HG03066 (cell line): ENCODE measurements around the gene USP35.
A peak's percentile ranks its signal among the peaks of the same experiment; 100 is the strongest.
"Not testable (repeated sequence)": the region's sequence is repeated elsewhere in the genome, so short reads cannot be mapped to it uniquely, and the experiment has no call there.

Experiments
- ATAC-seq: cut with Tn5 transposase; IDR thresholded peaks from one replicate; pipeline ENCODE4 v1.9.1; 2021; ENCODE audit warnings: low read depth; ENCODE audit not compliant: unreplicated experiment

USP35 gene

DNA sequence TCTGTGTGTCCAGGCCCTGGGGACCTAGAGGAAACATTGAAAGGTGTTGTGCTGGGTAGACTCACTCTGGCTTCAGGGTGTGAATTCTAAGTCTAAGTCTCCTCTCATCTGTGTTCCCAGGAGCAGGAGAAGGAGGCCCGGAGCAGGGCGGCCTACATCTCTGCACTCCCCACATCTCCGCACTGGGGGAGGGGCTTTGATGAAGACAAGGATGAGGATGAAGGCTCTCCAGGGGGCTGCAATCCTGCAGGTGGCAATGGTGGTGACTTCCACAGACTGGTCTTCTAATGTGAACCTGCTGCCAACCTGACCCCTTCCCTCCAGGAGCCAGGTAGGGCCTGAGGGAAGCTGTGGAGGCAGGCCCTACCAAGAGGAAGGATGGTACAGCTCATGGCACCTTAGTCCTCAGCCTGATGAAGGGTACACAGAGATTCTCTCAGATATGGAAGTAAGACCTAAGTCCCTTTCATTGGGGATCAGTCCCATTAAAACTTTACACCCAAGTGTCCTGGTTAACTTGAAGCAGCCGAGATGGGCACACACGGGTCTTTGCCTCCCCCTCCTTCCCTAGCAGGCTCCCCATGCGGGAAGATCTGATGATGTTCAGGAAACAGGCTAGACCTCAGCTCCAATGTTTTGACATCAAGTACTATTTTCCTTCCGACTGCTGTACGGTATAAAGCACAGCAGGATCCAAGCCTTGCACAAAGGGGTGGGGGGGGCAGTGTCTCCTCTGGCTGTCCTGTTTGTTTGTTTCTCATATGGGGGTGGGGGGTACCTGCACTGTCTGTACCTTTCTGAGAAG, 25.0 kb downstream of the USP35 start:
- no peak for ATAC-seq

DNA sequence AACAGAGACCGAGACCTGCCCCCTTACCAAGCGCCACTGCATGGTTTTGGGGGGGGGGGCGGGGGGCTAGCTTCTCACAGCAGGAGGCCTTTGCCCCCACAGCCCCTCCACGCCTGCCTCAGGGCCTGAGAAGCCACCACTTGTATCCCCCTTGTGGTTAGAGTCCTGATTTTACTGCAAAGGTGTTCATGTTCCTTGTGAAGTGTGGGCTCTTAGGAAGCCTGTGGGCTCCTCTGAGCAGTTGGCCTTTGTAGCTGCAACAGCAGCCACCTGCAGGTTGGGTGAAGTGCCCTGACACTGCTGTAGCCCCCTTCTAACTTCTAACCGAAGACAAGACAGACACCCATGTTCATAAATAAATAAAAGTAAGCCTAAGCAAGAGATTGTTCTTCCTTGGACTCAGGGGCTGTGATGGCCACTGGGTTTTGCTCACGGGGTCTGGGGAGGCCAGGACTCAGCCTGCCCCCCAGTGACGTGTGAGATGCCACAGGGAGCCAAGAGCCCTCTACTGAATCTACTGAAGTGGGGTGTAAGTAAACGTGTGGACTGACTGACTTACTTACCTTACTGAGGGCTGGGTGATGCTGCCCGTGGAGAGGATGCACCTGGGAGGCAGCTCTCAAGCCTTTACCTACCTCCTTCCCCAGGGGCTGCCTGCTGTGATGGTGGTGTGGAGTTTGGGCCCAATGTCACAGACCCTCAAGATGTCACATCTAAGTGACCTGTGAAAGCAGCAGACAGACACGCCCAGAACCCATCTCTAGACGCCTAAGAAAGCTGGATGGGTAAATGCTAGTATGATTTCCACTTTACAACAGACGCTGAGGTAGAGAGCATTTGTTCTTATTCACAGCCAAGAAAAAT, 25.8 kb downstream of the USP35 start:
- ATAC-seq, result no peak

DNA sequence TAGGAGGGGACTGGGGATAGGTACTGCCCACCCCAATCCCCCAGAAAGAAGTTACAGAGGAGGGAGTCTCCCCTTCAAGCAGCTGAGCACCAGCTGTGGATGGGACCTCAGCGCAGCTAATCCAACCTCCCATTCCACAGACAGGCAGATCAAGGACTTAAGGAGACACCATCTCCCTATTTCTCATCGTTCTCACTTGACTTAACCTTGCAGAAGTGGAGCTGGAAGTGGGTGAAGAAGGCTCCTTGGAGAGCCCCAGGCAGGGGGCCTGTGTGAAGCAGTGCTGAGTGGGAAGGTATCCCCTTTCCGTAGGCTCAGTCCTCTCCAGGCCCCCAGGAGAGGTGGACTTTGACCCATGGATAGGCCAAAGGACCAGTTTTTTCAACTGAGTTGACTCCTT, 27.3 kb downstream of the USP35 start:
- no peak for ATAC-seq

DNA sequence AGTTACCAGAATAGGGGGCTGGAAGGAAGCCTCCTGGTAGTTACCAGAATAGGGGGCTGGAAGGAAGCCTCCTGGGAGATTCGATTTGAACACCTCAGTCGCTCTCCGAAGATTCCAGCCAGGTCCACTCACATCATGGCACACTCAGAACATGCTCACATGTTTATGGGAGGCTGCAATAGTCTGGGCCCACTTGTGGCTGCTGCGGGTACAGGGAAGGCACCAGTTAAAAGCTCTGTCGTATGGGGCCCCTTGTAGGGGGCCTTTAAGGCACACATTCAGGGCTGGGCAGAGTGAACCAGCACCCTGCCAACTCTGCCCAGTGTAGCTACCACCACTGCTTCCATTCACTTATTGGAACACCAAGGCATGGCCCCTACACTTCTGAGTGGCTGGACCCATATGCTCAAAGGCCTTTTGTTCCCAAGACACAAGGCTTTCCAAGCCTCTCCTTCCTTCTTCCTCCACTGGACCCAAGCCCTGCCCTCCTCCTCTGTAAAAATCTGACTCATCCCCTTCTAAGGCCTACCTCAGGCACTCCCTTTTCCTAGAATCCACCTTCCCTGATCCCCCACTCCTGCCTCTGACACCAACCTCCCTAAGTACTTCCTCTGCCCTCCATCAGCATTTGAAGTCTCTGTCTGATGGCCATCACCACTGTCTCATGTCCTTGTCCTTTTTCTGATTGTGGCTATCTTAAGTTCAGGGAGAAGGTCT, 28.0 kb downstream of the USP35 start:
- no peak for ATAC-seq

DNA sequence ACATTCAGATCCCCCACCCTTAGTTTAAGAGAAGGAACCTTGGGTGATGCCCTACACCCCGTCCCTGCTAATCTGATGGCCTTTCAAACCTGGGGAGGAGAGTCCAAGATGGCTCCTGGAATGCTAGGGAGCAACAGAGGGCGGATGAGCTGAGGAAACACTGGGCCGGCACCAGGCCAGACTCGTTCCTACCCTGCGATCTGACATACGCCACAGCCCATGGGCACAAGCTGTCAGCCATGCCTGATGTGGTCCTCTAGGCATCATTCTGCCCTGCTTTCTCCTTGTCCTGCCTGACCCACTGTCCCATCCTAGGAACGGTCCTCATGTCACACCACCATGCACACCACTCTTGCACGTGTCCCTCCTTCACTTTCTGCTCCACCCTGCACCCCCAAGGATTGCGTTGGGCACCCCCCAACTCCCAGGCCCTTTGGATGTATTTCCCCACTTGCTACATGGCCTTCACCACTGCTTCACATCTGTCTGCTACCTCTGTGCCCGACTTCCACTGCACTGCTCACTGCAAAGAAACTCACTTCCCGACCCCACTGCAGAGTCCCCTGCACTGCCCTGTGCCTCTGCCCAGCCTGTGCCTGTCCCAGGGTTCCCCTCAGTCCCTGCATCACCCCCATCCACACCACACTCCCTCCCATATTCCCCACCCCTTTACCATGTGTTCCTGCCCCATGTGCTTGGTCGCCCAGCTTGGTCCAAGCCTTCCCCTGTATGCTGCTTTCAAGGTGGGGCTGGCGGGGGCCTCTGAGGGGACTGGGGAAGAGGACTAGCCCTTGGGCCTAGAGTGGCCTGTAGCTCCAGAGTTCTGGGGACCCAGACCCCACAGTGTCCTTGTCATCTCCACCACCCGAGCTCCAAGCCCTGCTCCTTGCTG, 29.2 kb downstream of the USP35 start:
- ATAC-seq, result no peak

DNA sequence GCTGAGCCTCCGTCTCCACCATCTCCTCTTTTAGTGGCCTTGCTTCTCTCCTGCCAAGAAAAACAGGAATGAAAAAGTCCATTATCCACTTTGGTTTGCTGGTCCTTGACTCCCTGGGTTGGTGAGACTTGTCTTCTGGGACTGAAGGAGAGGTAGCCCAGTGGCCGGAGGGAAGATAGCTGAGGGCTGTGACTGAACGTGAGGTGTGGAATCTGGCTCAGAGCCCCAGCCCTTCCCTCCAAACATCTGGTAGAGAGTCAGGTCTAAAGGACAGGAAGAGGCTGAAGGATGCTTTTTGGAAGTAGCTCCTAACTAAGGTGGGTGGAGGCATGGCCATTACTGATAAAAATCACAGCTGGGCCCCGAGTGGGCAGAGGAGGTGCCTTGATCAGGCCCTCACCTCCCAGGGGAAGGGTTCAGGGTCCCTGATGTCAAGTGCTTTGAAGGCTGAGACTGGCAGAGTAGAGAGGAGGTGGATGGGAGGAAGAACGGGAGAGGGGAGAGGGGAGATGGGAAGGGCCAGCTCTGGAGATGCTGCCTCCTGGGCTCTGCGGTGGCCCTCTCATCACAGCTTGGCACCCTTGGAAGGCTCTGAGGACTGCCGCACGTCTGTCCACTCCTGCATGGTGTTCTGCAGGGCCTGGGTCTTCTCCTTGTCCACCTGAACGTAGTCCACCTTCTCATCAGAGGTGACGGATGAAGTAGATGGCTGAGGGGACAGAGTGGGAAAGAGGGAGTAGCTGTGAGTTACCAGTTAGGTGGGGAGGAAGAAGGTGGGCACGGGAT, 30.2 kb downstream of the USP35 start:
- no peak for ATAC-seq

DNA sequence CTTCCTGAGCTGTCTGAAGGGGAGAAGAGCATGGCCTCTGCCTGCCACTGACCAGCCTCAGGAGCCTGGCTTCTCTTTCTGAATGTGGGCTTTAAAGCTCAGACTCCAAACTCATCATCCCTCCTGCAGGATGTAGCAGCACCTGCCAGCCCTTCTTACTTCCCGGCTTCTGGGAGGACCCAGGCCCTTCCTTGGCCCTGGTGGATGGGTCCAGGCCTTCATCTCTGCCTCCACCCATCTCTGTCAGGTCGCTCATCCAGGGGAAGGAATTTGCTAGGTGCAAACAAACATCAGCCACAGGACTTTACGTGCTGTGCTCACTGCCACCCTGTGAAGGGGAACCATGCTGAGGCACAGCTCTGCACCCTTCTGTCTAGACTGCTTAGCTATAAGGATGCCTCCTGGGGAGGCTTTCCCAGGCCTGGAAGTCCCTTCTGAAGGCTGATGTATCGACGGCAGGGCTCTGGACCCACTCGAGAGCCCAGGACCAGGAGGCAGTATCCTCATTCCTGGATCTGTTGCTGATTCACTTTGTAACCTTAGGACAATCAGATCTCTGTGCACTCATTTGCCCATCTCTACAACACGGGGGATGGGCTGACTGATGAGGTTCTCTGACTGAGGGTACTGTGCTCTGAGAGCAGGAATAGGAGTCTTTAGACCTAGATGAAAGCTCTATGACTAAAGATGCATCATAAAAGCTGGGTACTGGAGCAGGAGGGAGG, 30.9 kb downstream of the USP35 start:
- ATAC-seq, result no peak

DNA sequence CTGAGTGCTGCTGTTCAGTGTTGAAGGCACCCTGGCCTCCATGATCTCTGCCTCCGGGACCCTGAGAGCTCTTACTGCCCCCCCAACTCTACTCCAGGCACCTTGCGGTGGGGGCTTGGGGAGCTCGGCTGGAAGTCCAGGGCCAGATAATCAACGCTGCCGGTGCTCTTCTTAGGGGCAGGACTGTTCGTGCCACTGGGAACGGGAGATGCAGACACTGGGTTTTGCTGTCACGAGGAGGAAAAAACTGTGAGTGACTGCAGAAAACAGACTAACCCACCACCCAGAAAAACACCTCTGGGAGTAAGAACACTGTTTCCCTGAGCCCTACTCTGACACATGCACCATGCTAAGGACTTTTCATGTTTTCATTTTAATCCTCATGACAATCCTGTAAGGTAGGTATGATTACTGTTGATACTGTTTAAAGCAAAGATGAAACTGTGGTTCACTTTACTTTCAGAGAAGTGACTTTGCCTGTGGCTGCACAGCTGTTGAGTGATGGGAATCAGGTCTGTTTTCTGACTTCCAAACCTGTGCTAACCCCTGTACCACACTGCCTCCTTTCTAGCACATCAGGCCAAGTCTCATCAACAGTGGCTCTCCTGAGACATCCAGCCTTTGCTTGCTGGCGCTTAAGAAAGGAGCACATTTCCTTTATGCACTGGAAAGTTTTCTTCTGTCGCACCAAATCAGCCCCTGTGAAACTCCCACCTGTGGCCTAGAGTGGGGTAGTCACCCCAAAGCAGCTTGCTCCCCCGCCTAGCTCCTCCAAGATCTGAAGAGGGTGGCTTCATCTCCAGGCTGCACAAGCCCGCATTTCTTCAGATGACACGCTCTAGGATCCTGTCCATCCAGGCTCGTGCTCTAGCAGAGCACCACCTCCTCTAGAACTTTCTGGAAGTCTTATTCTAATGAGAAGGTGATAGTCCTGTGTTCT, 31.8 kb downstream of the USP35 start:
- no peak for ATAC-seq

DNA sequence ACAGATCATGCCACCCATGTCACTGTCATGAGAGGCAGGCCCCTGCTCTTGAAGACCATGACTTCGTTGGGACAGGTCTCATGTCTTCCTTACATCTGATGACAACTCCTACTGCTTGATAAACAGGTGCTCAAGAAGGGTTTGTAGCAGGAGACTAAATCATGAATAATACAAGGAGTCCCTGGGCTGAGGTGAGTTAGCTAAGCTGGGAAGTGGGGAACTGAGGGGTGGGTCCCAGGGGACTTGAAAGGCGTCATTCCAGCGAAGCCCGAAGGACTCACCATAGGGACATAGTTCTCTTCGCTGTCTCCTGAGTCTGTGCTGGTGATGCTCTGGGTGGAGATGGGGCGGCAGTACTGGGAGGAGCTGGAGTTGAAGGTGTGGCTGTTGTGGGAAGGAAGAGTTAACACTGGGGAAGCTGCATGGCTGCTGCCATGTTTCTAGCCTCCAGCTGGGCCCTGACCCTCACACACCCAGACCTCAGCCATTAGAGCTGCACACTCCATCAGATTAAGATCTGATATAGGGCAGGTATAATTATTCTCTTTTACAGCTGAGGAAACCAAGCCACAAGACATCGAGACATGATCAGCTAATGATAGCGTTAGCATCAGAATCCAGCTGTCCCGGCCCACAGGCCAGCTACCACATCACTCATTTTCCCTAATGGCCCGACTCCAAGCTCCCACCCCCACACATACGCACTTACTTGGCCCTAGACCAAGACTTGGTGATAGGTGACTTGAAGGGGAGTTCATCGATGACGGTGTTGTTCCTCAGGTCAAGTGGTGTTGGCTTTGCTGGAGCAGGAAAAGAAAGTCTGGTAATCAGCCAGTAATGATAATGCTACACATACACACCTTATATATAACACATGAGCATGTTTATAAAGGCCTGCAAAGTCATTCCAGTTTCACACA, 32.9 kb downstream of the USP35 start:
- no peak for ATAC-seq

DNA sequence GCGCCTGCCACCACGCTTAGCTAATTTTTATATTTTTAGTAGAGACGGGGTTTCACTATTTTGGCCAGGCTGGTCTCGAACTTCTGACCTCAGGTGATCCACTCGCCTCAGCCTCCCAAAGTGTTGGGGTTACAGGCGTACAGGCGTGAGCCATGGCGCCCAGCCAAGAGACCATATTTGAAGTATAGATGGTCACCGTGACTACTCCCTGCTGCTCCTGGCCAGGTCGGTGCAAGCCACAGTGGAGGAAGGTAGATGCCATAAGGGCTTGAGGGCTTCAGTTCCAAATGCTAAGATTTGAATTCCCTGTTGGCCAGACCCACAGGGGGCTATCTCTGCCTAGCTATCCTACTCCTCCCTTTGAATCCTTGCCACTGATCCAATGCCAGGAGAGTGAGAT, 34.0 kb downstream of the USP35 start:
- ATAC-seq, result not testable (repeated sequence)

DNA sequence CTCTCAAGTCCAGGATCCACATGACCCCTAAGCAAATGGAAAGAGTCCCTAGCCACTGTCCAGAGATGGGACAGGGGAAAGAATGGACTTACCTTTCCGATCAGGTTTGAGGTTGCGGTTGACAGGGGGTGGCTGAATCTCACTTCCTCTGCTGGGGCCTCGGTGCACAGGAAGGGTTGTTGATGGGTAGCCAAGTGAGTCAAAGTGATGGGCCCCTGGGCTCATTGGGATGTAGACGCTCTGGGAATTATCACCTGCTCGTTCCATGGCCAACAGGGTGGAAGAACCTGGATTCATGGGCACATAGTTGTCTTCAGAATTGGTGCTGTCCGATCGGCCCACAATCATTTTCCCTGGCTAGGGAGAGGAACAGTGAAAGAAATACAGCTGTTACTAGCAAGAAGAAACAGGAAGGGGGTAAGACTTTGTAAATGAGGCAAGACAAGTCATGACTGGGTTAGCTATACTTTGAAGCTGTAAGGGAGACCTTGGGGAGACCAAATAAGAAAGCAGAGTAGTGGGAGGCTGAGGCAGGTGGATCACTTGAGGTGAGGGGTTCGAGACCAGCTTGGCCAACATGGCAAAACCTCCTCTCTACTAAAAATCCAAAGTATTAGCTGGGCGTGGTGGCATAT, 34.7 kb downstream of the USP35 start:
- peak; percentile 68 for ATAC-seq

DNA sequence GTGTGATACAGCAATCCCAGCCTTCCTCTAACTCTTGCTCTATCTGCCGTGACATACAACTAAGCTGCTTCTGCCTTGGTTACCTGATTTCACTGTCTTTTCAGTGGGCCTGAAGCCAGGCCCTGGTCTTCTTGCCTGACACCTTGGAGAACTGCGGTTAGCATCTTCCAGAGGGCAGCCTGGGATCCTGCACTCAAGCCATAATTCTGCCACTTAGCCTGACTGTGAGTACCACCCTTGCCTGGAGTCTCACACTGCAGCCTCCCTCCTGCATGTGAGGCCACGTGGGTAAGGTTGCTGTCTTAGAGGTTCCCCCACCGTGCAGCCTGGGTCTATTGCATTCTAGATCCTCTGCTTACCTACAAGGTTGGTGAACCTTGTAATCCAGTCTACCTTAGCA, 35.8 kb downstream of the USP35 start:
- ATAC-seq, result no peak

DNA sequence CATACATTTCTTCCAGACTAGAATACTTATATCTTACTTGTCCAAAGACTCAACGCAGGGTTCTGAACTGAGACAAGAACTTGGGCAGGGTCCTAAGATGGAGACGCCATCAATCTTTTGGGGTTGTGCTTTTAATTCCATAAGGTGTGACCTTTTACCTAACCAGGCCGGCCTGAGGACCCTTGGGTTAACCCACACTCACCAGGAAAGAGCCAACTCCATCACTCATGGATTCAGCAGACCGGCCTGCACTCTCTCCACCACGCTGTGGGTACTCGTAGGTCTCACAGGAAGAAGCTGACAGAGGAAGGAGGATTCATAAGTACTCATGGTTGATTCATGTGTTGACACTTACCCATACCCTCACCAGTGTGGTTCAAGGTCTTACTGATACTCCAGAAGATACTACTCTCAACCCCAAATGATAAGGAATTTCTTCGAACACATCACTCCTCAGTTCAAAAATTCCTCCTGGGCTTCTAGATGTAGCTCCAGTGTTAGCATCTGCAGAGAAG, 36.2 kb downstream of the USP35 start:
- ATAC-seq, result no peak

DNA sequence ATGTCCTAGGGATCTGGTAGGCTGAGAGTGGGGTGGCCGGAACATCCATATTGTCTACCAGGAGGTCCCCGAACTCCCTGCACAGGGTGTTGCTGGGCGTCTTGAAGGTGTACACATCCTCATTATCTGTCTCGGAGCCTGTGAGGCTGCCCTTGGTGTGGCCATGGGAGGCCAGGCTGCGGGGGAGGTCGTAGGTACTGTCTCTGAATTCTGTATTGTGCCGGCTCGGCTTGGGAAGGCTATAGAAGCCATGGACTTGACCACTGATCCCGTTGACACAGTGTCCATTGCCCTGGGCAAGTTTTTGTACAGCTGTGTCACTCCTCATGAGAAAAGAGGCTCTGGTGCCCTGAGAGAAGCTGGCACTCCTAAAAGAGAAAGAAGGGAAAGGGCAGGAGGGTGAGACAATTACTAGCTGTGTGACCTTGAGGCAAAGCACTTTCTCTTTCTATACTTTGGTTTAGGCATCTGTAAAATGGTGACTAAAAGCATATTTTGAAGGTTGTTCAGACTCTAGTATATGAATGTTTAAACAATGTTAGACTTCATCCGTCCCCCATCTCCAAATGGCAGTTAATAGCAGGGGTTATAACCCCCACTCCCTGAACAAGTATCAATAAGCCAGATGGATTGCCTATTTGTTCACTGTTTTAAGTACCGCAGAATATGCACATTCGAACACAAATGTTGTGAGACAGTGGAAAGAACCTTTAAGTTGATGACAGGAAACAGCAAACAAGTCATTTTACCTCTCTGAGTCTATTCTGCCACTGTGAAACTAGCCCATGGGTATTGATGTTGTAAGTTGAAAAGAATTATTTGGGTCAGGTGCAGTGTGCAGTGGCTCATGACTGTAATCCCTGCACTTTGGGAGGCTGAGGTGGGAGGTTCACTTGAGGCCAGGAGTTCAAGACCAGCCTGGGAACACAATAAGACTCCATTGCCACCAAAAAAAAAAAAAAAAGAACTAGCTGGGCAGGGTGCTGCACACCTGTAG, 38.3 kb downstream of the USP35 start:
- ATAC-seq, result no peak

DNA sequence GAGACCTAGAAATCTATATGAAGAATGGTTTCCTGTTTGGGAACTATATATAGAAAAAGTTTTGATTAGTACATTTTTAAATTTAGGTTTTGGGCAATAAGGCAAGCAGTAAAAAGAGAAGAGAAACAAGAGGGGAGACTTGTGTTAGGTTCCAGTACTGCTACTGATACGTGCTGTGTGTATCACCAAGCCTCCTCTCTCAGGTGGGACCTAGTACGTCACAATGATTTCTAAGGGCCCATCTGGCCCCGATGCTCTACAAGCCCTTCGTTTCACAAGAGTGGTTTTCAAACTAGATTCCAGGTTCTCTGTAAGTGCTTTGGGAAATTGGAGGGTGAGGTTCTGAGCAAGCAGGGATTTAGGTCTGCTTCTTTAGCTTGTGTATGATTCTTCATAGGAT, 39.2 kb downstream of the USP35 start:
- peak; percentile 42 for ATAC-seq
